ENCODE data around the gene ZFP62. TPM values are rescaled to one million over a fixed set of nuclear protein-coding genes. Genes with fewer than 3 reads are reported as not detected.

Gene ZFP62
- total and polyA plus RNA-seq, 2 of the 8 experiments (the other 6 are each of a cell fraction or from before 2014, with no cell fraction given) = 9.3 to 38.5 TPM

DNA sequence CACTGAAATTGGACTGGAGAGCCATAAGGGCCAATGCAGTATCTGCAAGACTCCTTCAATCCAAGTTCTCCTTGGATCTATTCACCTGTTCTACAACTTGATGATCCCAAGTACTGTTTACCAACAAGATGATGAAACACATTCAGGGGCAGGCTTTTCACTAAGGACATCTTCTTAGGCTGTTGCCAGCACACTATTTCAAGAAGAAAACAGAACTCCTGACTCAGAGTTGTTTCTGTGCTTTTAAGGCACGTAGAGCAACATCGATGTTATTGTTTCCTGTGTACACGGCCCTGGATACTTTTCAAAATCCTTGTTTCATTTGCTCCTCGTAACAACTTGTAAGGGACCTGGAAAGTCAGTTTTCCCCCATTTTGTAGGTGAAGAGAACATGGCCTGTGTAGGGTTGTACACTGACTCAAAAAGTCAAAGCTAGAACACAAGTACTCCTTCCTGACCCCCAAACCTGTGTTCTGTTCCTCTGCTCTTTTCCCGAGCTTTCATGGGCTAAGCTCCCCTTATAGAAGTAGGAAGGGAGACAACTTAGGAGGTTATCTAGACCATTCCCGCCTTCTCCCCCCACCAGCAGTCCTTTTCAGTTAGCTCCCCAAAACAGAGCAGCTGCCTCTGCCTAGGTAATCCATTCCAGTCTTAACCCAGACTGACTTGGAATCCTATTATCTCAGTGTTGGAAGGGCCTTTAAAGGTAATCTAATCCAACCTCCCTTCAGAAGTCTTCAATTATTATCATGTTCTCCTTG is 53.2 kb downstream of the ZFP62 start (continued):
- TF ChIP-seq, protein P1, sequence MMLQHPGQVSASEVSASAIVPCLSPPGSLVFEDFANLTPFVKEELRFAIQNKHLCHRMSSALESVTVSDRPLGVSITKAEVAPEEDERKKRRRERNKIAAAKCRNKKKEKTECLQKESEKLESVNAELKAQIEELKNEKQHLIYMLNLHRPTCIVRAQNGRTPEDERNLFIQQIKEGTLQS (IDR thresholded peaks at IDR 0.05; ENCODE audit: insufficient read depth, low read depth, low read length) = no peak
- TF ChIP-seq HDAC2 (IDR thresholded peaks at IDR 0.05; ENCODE audit: borderline replicate concordance in 1 of 2, low read depth in 2 of 2, low read length in 2 of 2) = no peak

Data from H1 (cell line).